ENCODE results near the gene SYT7.

- TF ChIP-seq CTCF (IDR thresholded peaks at IDR 0.05) (no peak), EZH2 (IDR thresholded peaks at IDR 0.05; ENCODE audit: borderline replicate concordance, insufficient read depth, low read depth, low read length, poor library complexity, severe bottlenecking) (no peak)
Observed at GRCh38 chr11:61473370-61474012, 107.4 kb downstream of the SYT7 start.
